Activated CD4-positive, alpha-beta T cell treated with anti-CD3 and anti-CD28 coated beads for 36 hours (primary cell): ENCODE data around the gene TTPAL. TPM values are rescaled to one million over a fixed set of nuclear protein-coding genes. Genes with fewer than 3 reads are reported as not detected.

ENCODE experiments used
- ATAC-seq: fragments of 200-7000 bp; cut with Tn5 transposase; one replicate; pipeline ENCODE4 v1.10.0; 2021; ENCODE audit warnings: mild to moderate bottlenecking, moderate library complexity
- CTCF ChIA-PET: fragments of 350-600 bp; sonication (Branson Sonifier 250); formaldehyde crosslinking; loops from one replicate; lab custom pipeline; 2021; ENCODE audit warnings: antibody characterized with exemption; lab: Charles Lee
- POLR2A ChIA-PET: fragments of 350-600 bp; sonication (Branson Sonifier 250); formaldehyde crosslinking; loops from one replicate; lab custom pipeline; 2021; ENCODE audit warnings: antibody characterized with exemption, inconsistent platforms; lab: Charles Lee
- DNase-seq: peaks from one replicate; pipeline ENCODE4 v3.0.0-alpha.2; 2020
- H3K27ac Mint-ChIP-seq: one replicate; pipeline ENCODE4 v1.8.0; 2021; ENCODE audit warnings: mixed read lengths
- H3K27me3 Mint-ChIP-seq: one replicate; pipeline ENCODE4 v1.8.0; 2021; ENCODE audit warnings: mixed read lengths
- H3K36me3 Mint-ChIP-seq: one replicate; pipeline ENCODE4 v1.8.0; 2021; ENCODE audit warnings: low read depth, mixed read lengths
- H3K4me1 Mint-ChIP-seq: one replicate; pipeline ENCODE4 v1.8.0; 2021; ENCODE audit warnings: mixed read lengths
- H3K4me3 Mint-ChIP-seq: one replicate; pipeline ENCODE4 v1.8.0; 2021; ENCODE audit warnings: mild to moderate bottlenecking, moderate library complexity, mixed read lengths
- H3K9me3 Mint-ChIP-seq: one replicate; pipeline ENCODE4 v1.8.0; 2021; ENCODE audit warnings: low read depth, mixed read lengths
- intact Hi-C, 2 experiments: fragments of 100-400 bp; cut with DNase I in 1 of 2; cut with micrococcal nuclease in 1 of 2; formaldehyde crosslinking; loops; one replicate each; pipeline versions ENCODE4 v1.14.2 to v1.15.1; 2022 to 2024; cut with DNase I, micrococcal nuclease
- total RNA-seq, 2 experiments: library from RNA; stranded (reverse); gene quantifications; one replicate each; pipeline ENCODE4 v1.2.3, GENCODE V29; 2021

TTPAL gene
- total RNA-seq, 2 experiments from 2014 or later, result 18.3 to 21.5 TPM

- peaks cover 24% of the 10 kb centered on the region for H3K4me1 Mint-ChIP-seq
- H3K36me3 Mint-ChIP-seq, result peaks cover 50% of the 10 kb centered on the region
- ChIA-PET POLR2A (no interaction called here), CTCF (no interaction called here)
- no peak overlapping the region for H3K4me3 Mint-ChIP-seq
- no peak for ATAC-seq
- H3K27ac Mint-ChIP-seq, result peak overlapping the region; percentile 7
- H3K27me3 Mint-ChIP-seq, result no peaks in the 10 kb centered on the region
- DNase-seq, result no peak
- intact Hi-C loops, result no loop called here
- H3K9me3 Mint-ChIP-seq, result no peaks in the 10 kb centered on the region
Observed at GRCh38 chr20:44489223-44489622, 13.5 kb downstream of the TTPAL start.

GRCh38 chr20:44489931-44490330, 14.3 kb downstream of the TTPAL start:
- ChIA-PET CTCF (interaction anchor here (1.4 kb wide), 1 partner anchor 14 kb away, joined by 3 read pairs; the partner anchor contains the start of gene TTPAL), POLR2A (interaction anchor here (0.6 kb wide), 1 partner anchor 134 kb away, joined by 3 read pairs; no protein-coding TSS in a partner anchor)
- peak; percentile 34 for DNase-seq
- H3K27ac Mint-ChIP-seq, result peak overlapping the region; percentile 80
- H3K36me3 Mint-ChIP-seq, result peaks cover 55% of the 10 kb centered on the region
- peaks cover 31% of the 10 kb centered on the region for H3K4me1 Mint-ChIP-seq
- H3K4me3 Mint-ChIP-seq, result no peak overlapping the region
- no peaks in the 10 kb centered on the region for H3K9me3 Mint-ChIP-seq
- H3K27me3 Mint-ChIP-seq, result no peaks in the 10 kb centered on the region
- peak; percentile 52 for ATAC-seq
- intact Hi-C loops, result loop anchor here in 1 of 2 experiments (10.0 kb wide), 3 partner anchors 485 to 1265 kb away; no protein-coding TSS in a partner anchor

- Mint-ChIP-seq H3K27ac (peak overlapping the region; percentile 48), H3K4me3 (no peak overlapping the region), H3K9me3 (no peaks in the 10 kb centered on the region), H3K36me3 (peaks cover 57% of the 10 kb centered on the region), H3K4me1 (peaks cover 47% of the 10 kb centered on the region), H3K27me3 (no peaks in the 10 kb centered on the region)
- ChIA-PET CTCF (interaction anchor here (1.1 to 1.5 kb wide), 3 partner anchors 16 to 255 kb away, joined by 3 to 4 read pairs (median 3); partner anchors contain the start of gene TTPAL), POLR2A (no interaction called here)
- DNase-seq (no peak), ATAC-seq (no peak)
- intact Hi-C loops, result loop anchor here in 1 of 2 experiments (10.0 kb wide), 3 partner anchors 483 to 1263 kb away; no protein-coding TSS in a partner anchor
Observed at GRCh38 chr20:44491635-44492395, 16.1 kb downstream of the TTPAL start.

GRCh38 chr20:44494266-44494665, 18.6 kb downstream of the TTPAL start:
- no peak overlapping the region for H3K4me3 Mint-ChIP-seq
- ATAC-seq (no peak), DNase-seq (no peak)
- peak overlapping the region; percentile 78 for H3K27ac Mint-ChIP-seq
- ChIA-PET POLR2A (no interaction called here), CTCF (interaction anchor here (0.9 to 1.8 kb wide), 2 partner anchors 20 to 27 kb away, joined by 3 to 5 read pairs; partner anchors contain the start of gene SERINC3)
- no peaks in the 10 kb centered on the region for H3K9me3 Mint-ChIP-seq
- no peaks in the 10 kb centered on the region for H3K27me3 Mint-ChIP-seq
- intact Hi-C loops, result loop anchor here in 1 of 2 experiments (10.0 kb wide), 3 partner anchors 481 to 1261 kb away; no protein-coding TSS in a partner anchor
- peaks cover 62% of the 10 kb centered on the region for H3K36me3 Mint-ChIP-seq
- H3K4me1 Mint-ChIP-seq, result peaks cover 59% of the 10 kb centered on the region

- CTCF ChIA-PET, result interaction anchor here (0.6 to 0.9 kb wide), 2 partner anchors 20 to 140 kb away, joined by 3 read pairs; no protein-coding TSS in a partner anchor
- H3K4me1 Mint-ChIP-seq, result peaks cover 58% of the 10 kb centered on the region
- no peaks in the 10 kb centered on the region for H3K27me3 Mint-ChIP-seq
- ATAC-seq, result no peak
- H3K27ac Mint-ChIP-seq, result peak overlapping the region; percentile 78
- POLR2A ChIA-PET, result no interaction called here
- intact Hi-C loops, result loop anchor here (1.0 to 10.0 kb wide), 4 partner anchors 28 to 1260 kb away; partner anchors contain the start of gene SERINC3 (in 1 of the 2)
- peaks cover 57% of the 10 kb centered on the region for H3K36me3 Mint-ChIP-seq
- no peak overlapping the region for H3K4me3 Mint-ChIP-seq
- no peak for DNase-seq
- H3K9me3 Mint-ChIP-seq, result no peaks in the 10 kb centered on the region
Observed at GRCh38 chr20:44494681-44495080, 19.0 kb downstream of the TTPAL start.

GRCh38 chr20:44495257-44495656, 19.6 kb downstream of the TTPAL start:
- Mint-ChIP-seq H3K4me1 (peaks cover 52% of the 10 kb centered on the region), H3K27ac (peak overlapping the region; percentile 78), H3K4me3 (no peak overlapping the region), H3K9me3 (no peaks in the 10 kb centered on the region), H3K27me3 (no peaks in the 10 kb centered on the region), H3K36me3 (peaks cover 55% of the 10 kb centered on the region)
- DNase-seq (no peak), ATAC-seq (peak; percentile 42)
- intact Hi-C loops, result loop anchor here (1.0 to 10.0 kb wide), 4 partner anchors 27 to 1260 kb away; partner anchors contain the start of gene SERINC3 (in 1 of the 2)
- ChIA-PET CTCF (interaction anchor here (0.6 kb wide), 1 partner anchor 139 kb away, joined by 3 read pairs; no protein-coding TSS in a partner anchor), POLR2A (no interaction called here)

- Mint-ChIP-seq H3K36me3 (peaks cover 57% of the 10 kb centered on the region), H3K27ac (peak overlapping the region; percentile 78), H3K4me3 (no peak overlapping the region), H3K27me3 (no peaks in the 10 kb centered on the region), H3K4me1 (peaks cover 50% of the 10 kb centered on the region), H3K9me3 (no peaks in the 10 kb centered on the region)
- ATAC-seq, result peak; percentile 84
- ChIA-PET CTCF (no interaction called here), POLR2A (no interaction called here)
- DNase-seq, result peak; percentile 27
- intact Hi-C loops, result loop anchor here (1.0 to 10.0 kb wide), 4 partner anchors 26 to 1259 kb away; partner anchors contain the start of gene SERINC3 (in 1 of the 2)
Observed at GRCh38 chr20:44495802-44496481, 20.3 kb downstream of the TTPAL start.

- Mint-ChIP-seq H3K4me3 (no peak overlapping the region), H3K36me3 (peaks cover 64% of the 10 kb centered on the region), H3K9me3 (no peaks in the 10 kb centered on the region), H3K27me3 (no peaks in the 10 kb centered on the region), H3K4me1 (peaks cover 43% of the 10 kb centered on the region), H3K27ac (peak overlapping the region; percentile 86)
- POLR2A ChIA-PET, result no interaction called here
- ATAC-seq (peak; percentile 70), DNase-seq (peak; percentile 71)
- intact Hi-C loops, result loop anchor here in 1 of 2 experiments (1.0 to 10.0 kb wide), 4 partner anchors 24 to 1258 kb away; no protein-coding TSS in a partner anchor
- CTCF ChIA-PET, result no interaction called here
Observed at GRCh38 chr20:44496976-44497375, 21.3 kb downstream of the TTPAL start.

GRCh38 chr20:44497761-44498160, 22.1 kb downstream of the TTPAL start:
- H3K27me3 Mint-ChIP-seq, result no peaks in the 10 kb centered on the region
- POLR2A ChIA-PET, result interaction anchor here (1.1 kb wide), 1 partner anchor 10 kb away, joined by 3 read pairs; no protein-coding TSS in a partner anchor
- peaks cover 62% of the 10 kb centered on the region for H3K36me3 Mint-ChIP-seq
- H3K9me3 Mint-ChIP-seq, result no peaks in the 10 kb centered on the region
- CTCF ChIA-PET, result no interaction called here
- no peak overlapping the region for H3K4me3 Mint-ChIP-seq
- peaks cover 43% of the 10 kb centered on the region for H3K4me1 Mint-ChIP-seq
- no peak for DNase-seq
- peak overlapping the region; percentile 26 for H3K27ac Mint-ChIP-seq
- no peak for ATAC-seq
- intact Hi-C loops, result loop anchor here in 1 of 2 experiments (1.0 to 10.0 kb wide), 4 partner anchors 24 to 1257 kb away; no protein-coding TSS in a partner anchor

- ChIA-PET CTCF (interaction anchor here (0.6 to 1.4 kb wide), 5 partner anchors 22 to 350 kb away, joined by 3 to 5 read pairs (median 3); partner anchors contain the start of genes SERINC3 and TTPAL), POLR2A (no interaction called here)
- no peaks in the 10 kb centered on the region for H3K9me3 Mint-ChIP-seq
- H3K27ac Mint-ChIP-seq, result no peak overlapping the region
- H3K4me1 Mint-ChIP-seq, result peaks cover 31% of the 10 kb centered on the region
- intact Hi-C loops, result no loop called here
- no peaks in the 10 kb centered on the region for H3K27me3 Mint-ChIP-seq
- no peak overlapping the region for H3K4me3 Mint-ChIP-seq
- no peak for DNase-seq
- H3K36me3 Mint-ChIP-seq, result peaks cover 54% of the 10 kb centered on the region
- no peak for ATAC-seq
Observed at GRCh38 chr20:44500221-44500620, 24.5 kb downstream of the TTPAL start.

GRCh38 chr20:44501448-44501847, 25.8 kb downstream of the TTPAL start:
- Mint-ChIP-seq H3K9me3 (no peaks in the 10 kb centered on the region), H3K4me3 (no peak overlapping the region)
- CTCF ChIA-PET, result interaction anchor here (1.2 to 1.4 kb wide), 2 partner anchors 19 to 20 kb away, joined by 4 to 5 read pairs; partner anchors contain the start of gene SERINC3

More at GRCh38 chr20:44501448-44501847, 25.8 kb downstream of the TTPAL start:
- no peak for ATAC-seq
- Mint-ChIP-seq H3K36me3 (peaks cover 43% of the 10 kb centered on the region), H3K4me1 (peaks cover 19% of the 10 kb centered on the region), H3K27me3 (no peaks in the 10 kb centered on the region), H3K27ac (peak overlapping the region; percentile 49)
- intact Hi-C loops, result no loop called here
- POLR2A ChIA-PET, result no interaction called here
- DNase-seq, result no peak
